OCI-LY1 (cell line): Measurements from ENCODE around the gene RNF11.

Source experiments
- CTCF ChIP-seq: fragments of 200-600 bp; sonication (generic), shearing (Covaris generic); IDR thresholded peaks from 2 replicates; pipeline ENCODE4 v1.5.1; 2017; ENCODE audit warnings: mild to moderate bottlenecking, antibody characterized with exemption, low read length, moderate library complexity, mixed read lengths
- EZH2 ChIP-seq: fragments of 200-600 bp; sonication (generic), shearing (Covaris generic); IDR thresholded peaks from 2 replicates; pipeline ENCODE4 v1.8.0; 2017; ENCODE audit warnings: borderline replicate concordance, mixed run types, mild to moderate bottlenecking, antibody characterized with exemption, low read length, moderate library complexity, mixed read lengths

DNA sequence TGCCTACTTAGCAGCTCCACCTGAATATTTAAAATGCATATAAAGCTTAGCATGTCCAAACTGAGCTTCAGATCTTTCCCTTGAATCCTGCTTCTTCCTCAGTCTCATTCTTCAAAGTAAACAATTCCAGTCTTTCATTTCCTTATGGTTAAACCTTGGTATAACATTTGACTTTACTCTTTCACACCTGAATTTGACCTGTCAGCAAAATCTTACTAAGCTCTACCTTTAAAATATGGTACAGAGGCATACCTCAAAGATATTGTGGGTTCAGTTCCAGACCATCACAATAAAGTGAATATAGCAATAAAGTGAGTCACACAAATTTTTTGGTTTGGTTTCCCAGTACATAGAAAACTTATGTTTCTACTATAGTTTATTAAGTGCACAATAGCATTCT, 42.5 kb upstream of the RNF11 start:
- TF ChIP-seq CTCF (no peak), EZH2 (no peak)
